A204.1 (cell line): ENCODE data around the gene FBXO2.
A peak's percentile ranks its signal among the peaks of the same experiment; 100 is the strongest.

Source experiments
- FAIRE-seq: peaks from 2 replicates; lab custom pipeline; 2012; peaks lifted over from hg19 to GRCh38; lab: Jason Lieb, UNC

FBXO2 gene

DNA sequence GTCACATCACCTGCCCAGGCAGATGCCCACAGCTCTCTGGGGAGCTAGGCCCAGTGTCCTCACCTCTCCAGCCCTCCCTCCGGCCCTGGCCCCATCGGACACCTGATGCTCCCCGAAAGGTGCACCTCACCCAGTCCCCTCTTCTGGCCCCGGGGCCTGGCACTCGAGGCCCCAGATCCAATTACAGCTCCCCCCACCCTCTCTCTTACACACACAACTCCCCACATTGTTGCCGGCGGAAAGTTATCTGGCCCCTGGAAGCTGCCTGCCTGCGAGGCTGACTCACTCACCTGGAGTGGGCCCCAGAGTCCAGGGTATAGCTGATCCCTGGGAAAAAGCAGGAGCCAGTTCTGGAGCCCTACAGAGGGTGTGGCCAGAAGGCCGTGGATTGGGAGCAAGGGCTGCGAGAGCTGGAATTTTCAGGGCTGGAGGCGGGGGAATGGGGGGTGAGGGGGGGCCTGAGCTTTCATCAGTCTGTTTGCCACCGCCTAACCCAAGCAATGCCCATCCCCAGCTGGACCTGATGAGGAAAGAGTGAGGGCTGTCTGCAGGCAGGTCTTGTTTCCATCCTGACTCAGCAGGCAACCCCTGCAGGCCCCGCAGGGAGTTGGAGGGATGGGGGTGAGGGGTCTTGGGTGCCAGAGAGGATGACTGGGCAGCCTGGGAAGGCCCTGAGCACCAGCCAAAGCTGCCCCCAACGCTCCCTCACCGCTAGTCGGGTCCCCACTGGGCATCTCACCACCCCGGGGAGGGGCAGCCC lies 948 bp downstream of the FBXO2 start:
- no peak for FAIRE-seq

- FAIRE-seq: no peak
Observed at GRCh38 chr1:11652203-11652780, 1.9 kb downstream of the FBXO2 start.

DNA sequence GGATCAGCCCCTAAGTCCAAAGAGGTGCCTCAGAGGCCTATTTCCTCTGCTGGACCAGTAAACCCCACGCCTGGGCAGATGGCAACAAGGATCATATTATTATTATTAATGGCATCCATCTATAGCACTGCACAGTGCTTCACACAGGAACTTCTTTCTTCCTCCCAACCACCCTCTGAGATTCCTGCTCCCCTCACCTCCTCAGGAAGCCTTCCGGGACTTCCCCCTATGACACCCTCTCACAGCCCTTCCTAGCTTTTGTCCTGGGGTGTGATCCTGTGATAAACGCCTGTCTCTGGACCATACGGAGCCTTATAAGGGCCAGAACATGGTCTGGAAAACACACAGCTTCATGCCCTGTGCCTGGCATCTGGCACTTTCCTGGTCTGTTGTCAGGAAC lies 3.2 kb downstream of the FBXO2 start:
- FAIRE-seq: no peak

GRCh38 chr1:11650331-11650991 lies 3.8 kb downstream of the FBXO2 start:
- no peak for FAIRE-seq

DNA sequence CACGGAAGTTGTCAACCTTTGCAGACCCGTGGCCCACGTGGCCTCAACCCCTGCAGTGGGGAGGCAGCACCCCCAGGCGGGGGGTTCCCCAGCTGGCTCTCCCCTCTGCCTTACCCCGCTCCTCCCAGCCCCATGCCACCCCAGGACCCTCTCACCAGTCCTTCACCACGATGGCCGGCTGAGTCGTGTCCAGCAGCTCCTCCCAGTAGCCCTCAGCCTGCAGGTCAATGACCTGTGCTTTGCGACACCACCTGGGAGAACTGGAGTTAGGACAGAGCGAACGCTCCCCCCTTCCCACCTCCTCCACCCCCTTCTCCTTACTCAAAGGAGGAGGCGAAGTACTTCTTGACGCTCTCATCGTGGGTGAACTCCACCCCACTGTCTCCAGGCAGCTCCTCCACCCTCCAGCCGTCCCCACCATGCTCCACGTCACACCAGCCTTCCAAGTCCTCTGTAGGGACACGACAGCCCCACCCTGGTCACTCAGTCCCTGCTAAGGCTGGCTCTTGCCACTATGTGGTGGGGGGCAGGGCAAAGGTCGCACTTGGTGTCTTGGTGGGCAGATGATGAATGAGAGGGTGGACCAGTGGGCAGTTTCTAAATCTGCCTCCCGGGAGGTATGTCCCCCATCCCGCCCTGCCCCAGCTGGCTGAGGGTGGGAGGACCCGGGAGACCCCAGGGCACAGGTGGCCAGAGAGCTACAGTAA lies 4.5 kb downstream of the FBXO2 start:
- no peak for FAIRE-seq

DNA sequence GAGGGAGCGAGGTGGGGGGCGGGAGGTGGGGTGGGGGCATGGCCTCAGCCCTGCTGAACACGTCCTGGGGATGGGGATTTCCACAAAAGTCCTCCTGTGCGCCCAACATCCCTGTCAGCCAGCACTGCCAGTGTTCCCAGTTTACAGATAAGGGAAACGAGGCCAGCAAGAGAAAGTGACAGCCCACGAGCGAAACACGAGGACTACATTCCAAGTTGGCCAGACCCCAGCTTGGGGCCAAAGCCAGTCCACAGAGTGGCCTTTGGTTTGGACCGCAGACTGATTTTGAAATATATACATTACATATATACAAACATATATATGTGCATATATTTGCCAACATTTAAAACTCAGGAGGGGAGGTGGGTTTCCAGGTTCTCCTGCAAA lies 5.0 kb downstream of the FBXO2 start:
- FAIRE-seq: no peak

DNA sequence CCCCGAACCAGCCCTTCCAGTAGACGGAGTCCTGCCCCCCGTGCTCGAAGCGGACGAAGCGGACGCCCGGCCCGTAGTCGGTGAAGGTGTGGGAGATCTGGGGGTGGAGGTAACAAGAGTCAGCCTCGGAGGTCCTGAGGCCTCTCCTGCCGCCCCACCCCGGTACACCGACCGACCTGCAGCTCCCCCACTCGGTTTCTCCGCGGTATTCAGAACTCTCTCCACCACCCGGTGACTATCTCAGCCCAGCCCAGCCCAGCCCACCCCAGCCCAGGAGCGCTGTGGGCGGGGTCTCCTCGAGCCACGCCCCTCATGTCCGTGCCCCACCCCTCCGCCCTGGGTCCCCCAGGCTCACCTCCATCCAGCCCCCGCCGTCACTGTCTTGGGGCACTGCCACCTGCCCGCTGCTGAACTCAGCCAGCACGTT lies 5.5 kb downstream of the FBXO2 start:
- no peak for FAIRE-seq

- FAIRE-seq: no peak
Observed at GRCh38 chr1:11648039-11648438, 6.2 kb downstream of the FBXO2 start.

GRCh38 chr1:11647333-11647732 lies 6.9 kb downstream of the FBXO2 start:
- no peak for FAIRE-seq

- FAIRE-seq: no peak
Observed at GRCh38 chr1:11646317-11646716, 7.9 kb downstream of the FBXO2 start.

DNA sequence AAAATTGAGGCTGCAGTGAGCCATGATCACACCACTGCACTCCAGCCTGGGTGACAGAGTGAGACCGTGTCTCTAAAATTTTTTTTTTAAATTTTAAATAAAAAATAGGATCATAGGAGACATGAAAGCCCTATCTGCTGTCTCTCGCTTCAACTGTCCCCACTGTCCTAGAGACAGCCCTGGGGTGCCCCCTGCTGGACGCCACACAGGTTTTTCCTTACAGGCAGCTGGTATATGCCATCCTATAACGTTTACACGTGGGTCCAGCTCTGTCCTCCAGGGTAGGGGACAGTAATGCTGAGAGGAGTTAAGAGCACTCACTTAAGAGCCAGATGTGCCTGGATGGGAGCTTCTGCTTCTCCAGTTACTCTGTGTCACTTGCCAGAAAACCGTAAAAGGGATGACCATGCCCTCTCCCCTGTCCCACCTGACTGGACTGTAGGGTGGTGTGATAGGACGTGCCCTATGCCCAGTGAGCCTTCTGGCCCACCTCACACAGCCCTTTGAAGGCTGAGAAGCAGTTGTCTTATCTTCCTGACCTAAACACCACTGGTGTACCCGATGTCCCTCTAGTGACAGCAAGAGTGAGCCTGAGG lies 8.5 kb downstream of the FBXO2 start:
- FAIRE-seq: peak; percentile 68

DNA sequence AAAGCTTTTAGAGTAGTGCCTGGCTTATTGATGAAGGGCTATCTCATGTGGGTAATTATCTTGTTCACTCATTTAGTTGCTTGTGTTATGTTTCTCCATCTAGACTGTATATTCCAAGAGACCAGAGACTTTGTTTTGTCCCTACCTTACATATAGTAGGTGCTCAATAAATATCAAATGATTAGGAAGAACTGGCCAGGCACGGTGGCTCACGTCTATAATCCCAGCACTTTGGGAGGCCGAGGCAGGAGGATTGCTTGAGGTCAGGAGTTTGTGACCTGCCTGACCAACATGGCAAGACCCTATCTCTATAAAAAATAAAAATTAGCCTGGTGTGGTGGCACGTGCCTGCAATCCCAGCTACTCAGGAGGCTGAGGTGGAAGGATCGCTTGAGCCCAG lies 9.0 kb downstream of the FBXO2 start:
- FAIRE-seq: no peak

- no peak for FAIRE-seq
Observed at GRCh38 chr1:11643782-11644181, 10.4 kb downstream of the FBXO2 start.

DNA sequence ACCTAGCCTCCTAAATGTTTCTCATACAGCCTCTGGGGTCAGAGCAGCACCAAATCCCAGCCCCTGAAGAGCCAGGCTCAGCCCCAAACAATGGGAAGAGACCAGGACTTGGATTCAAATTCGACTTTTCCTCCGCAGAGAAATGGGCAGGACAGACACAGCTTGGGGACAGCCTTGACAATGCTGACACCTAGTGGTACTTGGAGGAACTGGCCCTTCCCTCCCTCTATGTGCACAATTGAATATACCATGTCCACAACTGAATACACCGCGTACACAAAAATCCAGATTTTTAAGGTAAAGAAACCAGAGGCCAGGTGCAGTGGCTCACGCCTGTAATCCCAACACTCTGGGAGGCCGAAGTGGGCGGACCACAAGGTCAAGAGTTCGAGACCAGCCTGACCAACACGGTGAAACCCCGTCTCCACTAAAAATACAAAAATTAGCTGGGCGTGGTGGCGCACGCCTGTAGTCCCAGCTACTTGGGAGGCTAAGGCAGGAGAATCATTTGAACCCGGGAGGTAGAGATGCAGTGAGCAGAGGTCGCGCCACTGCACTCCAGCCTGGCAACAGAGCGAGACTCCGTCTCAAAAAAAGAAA lies 11.7 kb downstream of the FBXO2 start:
- FAIRE-seq: peak; percentile 60

- FAIRE-seq: no peak
Observed at GRCh38 chr1:11641776-11642305, 12.4 kb downstream of the FBXO2 start.

DNA sequence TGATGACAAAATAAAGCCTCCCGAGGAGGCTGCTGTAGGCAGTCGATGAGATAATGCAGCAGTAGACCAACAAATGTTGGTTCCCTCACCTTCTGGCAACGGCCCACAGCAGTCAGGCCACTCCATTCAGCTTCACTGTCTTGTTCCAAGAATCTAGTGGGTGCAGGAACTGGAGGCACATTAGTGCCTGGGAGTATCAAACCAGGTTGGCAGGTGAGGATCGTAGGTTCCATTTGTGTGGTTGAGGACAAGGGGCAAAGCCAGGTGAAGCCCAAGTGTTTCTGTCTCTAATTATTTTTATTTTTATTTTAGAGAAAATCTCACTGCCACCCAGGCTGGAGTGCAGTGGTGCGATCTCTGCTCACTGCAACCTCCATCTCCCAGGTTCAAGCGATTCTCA lies 13.3 kb downstream of the FBXO2 start:
- no peak for FAIRE-seq

DNA sequence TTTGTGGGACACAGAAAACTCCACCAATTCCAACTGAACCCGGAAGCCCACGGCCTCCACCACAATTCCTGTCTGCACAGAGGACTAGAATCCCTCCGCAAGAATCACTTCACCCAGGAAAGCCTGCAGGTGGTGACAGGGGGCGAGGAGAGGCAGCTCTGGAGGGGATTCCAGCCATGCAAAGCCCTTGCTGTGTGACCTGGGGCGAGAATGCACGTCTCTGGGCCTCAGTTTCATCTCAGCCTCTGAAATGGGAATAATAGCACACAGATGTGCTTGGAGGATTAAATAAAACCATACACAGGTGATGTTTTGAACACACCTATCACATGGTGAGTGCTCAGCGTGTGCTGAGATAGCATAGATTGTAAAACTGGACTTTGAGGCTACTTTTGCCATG lies 14.1 kb downstream of the FBXO2 start:
- FAIRE-seq: no peak

DNA sequence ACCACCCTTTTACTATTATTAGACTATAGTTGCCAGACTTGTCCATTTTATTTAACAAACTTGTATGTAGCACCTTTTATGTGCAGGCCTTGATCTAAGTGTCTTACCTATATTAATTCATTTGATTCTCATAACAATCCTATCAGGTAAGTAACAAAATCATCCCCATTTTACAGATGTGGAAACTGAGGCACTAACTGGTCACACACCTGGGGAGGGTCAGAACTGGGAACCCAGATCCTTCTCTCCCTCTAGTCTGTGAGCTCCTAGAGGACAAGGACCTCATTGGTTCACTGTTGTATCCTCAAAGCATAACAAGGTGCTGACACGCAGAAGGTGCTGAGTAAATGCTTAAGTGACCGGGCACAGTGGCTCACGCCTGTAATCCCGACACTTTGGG lies 14.9 kb downstream of the FBXO2 start:
- no peak for FAIRE-seq

DNA sequence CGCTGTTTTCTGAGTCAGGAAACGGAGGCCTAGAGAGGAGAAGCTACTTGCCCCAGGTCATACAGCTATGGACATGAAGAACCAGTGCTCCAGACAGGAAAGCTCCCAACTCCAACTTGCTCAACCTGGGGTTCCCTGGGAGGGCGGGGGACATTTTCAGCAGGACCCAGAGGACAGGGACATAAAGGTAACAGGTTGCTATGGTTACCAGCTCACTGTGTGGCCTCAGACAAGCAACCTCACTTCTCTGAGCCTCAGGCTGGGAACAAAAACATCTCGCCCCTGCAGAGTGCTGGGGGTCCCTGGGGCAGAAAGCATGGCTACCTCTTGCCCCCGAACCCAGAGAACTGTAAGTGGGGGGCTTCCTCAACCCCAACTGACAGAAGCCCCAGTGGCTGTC lies 16.1 kb downstream of the FBXO2 start:
- no peak for FAIRE-seq

DNA sequence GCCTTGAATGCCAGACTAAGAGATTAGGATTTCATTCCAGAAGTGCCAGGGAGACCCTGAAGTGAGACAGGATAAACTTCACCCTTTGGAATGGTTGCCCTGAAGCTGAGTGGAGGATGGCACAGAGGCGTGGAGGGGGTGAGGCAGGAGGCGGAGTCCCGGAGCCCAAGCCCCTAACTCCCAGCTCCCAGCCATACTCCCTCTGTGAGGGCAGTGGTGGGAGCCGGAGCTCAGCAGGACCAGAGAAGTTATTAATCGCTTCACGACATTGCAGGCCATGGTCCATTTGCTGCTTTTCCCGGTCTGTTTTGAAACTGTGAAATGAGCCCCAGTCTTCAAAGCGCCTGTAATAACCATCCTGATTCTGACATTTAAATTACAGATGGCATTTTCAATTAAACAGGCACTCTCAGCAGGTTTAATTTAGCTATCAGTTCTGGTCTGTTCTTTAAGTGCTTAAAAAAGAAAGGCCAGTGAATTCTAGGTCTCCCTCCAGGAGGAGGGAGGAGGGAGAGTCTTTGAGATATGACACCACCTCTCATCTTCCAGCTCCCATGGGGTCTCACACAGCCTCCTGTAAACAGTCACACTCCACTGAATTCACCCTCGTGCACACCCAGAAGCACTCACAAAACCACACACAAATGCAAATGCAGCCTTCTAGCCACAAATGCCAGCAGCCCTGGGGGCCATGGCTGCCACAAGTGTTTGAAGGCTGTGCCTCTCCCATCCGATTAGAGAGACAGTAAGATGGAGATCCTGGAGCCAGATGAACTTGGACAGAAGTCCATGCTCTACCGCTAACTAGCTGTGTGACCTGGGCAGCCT lies 19.6 kb downstream of the FBXO2 start:
- FAIRE-seq: no peak
